ENCODE measurements around the gene SART3. TPM values are rescaled to one million over a fixed set of nuclear protein-coding genes. Genes with fewer than 3 reads are reported as not detected.

SART3 gene
- total RNA-seq, 4 donors from 2014 or later: 31.6 to 48.0 (median 40.1) TPM

DNA sequence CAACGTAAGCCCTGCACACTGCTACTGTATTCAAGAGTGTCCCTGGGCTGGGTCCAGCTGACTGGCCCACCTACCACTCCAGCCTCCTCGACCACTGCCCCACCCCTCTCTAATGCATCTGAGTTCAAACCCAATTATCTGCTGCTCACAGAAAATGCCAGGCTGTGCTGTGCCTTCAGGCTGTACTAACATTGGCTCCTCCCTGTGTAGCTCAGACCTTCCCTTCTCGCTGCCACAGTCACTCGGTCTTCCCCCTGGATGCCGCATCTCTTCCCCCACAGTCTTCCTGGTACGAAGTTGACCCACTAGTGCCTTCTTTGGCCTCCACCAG is 33.8 kb downstream of the SART3 start:
- WGBS: 89% methylated on average over 6 of the region's 6 CpGs
- intact Hi-C loops (cut with DNase I): no loop called here
- no peak for DNase-seq (ENCODE audit: extremely low spot score)

GRCh38 chr12:108526482-108527165 is 34.3 kb downstream of the SART3 start:
- Histone ChIP-seq H3K4me3 (no peak overlapping the region), H3K27ac (replicated peaks in 1 of 4) (no peak overlapping the region), H3K4me1 (no peaks in the 10 kb centered on the region), H3K36me3 (peaks cover 93 to 100% (median 99%) of the 10 kb centered on the region in 4 donors), H3K27me3 (no peaks in the 10 kb centered on the region), H3K9me3 (no peaks in the 10 kb centered on the region)
- no peak for TF ChIP-seq POLR2A (IDR thresholded peaks at IDR 0.05; ENCODE audit: low read depth)
- TF ChIP-seq EP300 (IDR thresholded peaks at IDR 0.05): no peak
- no peak for TF ChIP-seq POLR2AphosphoS5 (IDR thresholded peaks at IDR 0.05)
- TF ChIP-seq, protein P1, sequence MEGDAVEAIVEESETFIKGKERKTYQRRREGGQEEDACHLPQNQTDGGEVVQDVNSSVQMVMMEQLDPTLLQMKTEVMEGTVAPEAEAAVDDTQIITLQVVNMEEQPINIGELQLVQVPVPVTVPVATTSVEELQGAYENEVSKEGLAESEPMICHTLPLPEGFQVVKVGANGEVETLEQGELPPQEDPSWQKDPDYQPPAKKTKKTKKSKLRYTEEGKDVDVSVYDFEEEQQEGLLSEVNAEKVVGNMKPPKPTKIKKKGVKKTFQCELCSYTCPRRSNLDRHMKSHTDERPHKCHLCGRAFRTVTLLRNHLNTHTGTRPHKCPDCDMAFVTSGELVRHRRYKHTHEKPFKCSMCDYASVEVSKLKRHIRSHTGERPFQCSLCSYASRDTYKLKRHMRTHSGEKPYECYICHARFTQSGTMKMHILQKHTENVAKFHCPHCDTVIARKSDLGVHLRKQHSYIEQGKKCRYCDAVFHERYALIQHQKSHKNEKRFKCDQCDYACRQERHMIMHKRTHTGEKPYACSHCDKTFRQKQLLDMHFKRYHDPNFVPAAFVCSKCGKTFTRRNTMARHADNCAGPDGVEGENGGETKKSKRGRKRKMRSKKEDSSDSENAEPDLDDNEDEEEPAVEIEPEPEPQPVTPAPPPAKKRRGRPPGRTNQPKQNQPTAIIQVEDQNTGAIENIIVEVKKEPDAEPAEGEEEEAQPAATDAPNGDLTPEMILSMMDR (IDR thresholded peaks at IDR 0.05): no peak
- intact Hi-C loops (cut with DNase I): no loop called here
- WGBS: 71% methylated on average over 9 of the region's 10 CpGs
- DNase-seq (ENCODE audit: extremely low spot score): no peak

More for the DNA sequence above, 33.8 kb downstream of the SART3 start:
- Histone ChIP-seq H3K27ac (replicated peaks in 1 of 4) (no peak overlapping the region), H3K36me3 (peaks cover 93 to 100% (median 99%) of the 10 kb centered on the region in 4 donors), H3K4me1 (no peaks in the 10 kb centered on the region), H3K4me3 (no peak overlapping the region), H3K27me3 (no peaks in the 10 kb centered on the region), H3K9me3 (no peaks in the 10 kb centered on the region)
- TF ChIP-seq EP300 (IDR thresholded peaks at IDR 0.05) (no peak), POLR2A (IDR thresholded peaks at IDR 0.05; ENCODE audit: low read depth) (no peak), POLR2AphosphoS5 (IDR thresholded peaks at IDR 0.05) (no peak)
- TF ChIP-seq, protein P1 (IDR thresholded peaks at IDR 0.05): no peak

GRCh38 chr12:108525681-108526080 is 35.3 kb downstream of the SART3 start:
- peaks cover 91 to 100% (median 99%) of the 10 kb centered on the region in 4 donors for H3K36me3 ChIP-seq
- H3K9me3 ChIP-seq: no peaks in the 10 kb centered on the region
- TF ChIP-seq EP300 (IDR thresholded peaks at IDR 0.05) (no peak), POLR2A (IDR thresholded peaks at IDR 0.05; ENCODE audit: low read depth) (no peak), POLR2AphosphoS5 (IDR thresholded peaks at IDR 0.05) (no peak)
- TF ChIP-seq, protein P1 (IDR thresholded peaks at IDR 0.05): no peak
- no peak overlapping the region for H3K27ac ChIP-seq (replicated peaks in 1 of 4)
- no peak overlapping the region for H3K4me3 ChIP-seq
- no peaks in the 10 kb centered on the region for H3K27me3 ChIP-seq
- H3K4me1 ChIP-seq: no peaks in the 10 kb centered on the region
- no peak for DNase-seq (ENCODE audit: extremely low spot score)
- 93% methylated on average over 5 of the region's 5 CpGs for WGBS
- intact Hi-C loops (cut with DNase I): no loop called here

- no peak overlapping the region for H3K27ac ChIP-seq (replicated peaks in 1 of 4)
- no peak for TF ChIP-seq POLR2A (IDR thresholded peaks at IDR 0.05; ENCODE audit: low read depth)
- TF ChIP-seq, protein P1 (IDR thresholded peaks at IDR 0.05): no peak
- no peak for TF ChIP-seq POLR2AphosphoS5 (IDR thresholded peaks at IDR 0.05)
- no peak for TF ChIP-seq EP300 (IDR thresholded peaks at IDR 0.05)
- H3K27me3 ChIP-seq: no peaks in the 10 kb centered on the region
- no peak overlapping the region for H3K4me3 ChIP-seq
- no peaks in the 10 kb centered on the region for H3K9me3 ChIP-seq
- H3K36me3 ChIP-seq: peaks cover 86 to 100% (median 98%) of the 10 kb centered on the region in 4 donors
- DNase-seq (ENCODE audit: extremely low spot score): no peak
- H3K4me1 ChIP-seq: peaks cover 0 to 3% (median 0%) of the 10 kb centered on the region in 4 donors
- intact Hi-C loops (cut with DNase I): no loop called here
- WGBS: 85% methylated on average over 14 of the region's 14 CpGs
These were observed 37.6 kb downstream of the SART3 start for GRCh38 chr12:108523365-108523764.
